Gastroesophageal sphincter (tissue), 3 donors: ENCODE results near the gene PICK1.

Source experiments
- EP300 ChIP-seq: sonication (generic); formaldehyde crosslinking; IDR thresholded peaks from one replicate; pipeline ENCODE4 v1.6.1; 2017; ENCODE audit warnings: antibody characterized with exemption, mild to moderate bottlenecking
- POLR2A ChIP-seq, 2 donors: fragments of 450-650 bp; IDR thresholded peaks; one replicate each; pipeline ENCODE4 v1.6.1; 2017; ENCODE audit warnings: antibody characterized with exemption in 2 of 2, mild to moderate bottlenecking in 2 of 2, moderate library complexity in 1 of 2
- POLR2AphosphoS5 ChIP-seq: sonication (generic); formaldehyde crosslinking; IDR thresholded peaks from one replicate; pipeline ENCODE4 v1.6.1; 2017; ENCODE audit warnings: antibody characterized with exemption
- TF ChIP-seq, protein P1 (sequence below), 4 experiments: fragments of 200-600 bp in 2 of 4; fragments of 450-650 bp in 2 of 4; sonication (generic) in 1 of 4; IDR thresholded peaks; one replicate each; pipeline ENCODE4 v1.5.1; 2017 to 2019; ENCODE audit warnings: antibody characterized with exemption in 4 of 4, mild to moderate bottlenecking in 2 of 4, moderate library complexity in 2 of 4

DNA sequence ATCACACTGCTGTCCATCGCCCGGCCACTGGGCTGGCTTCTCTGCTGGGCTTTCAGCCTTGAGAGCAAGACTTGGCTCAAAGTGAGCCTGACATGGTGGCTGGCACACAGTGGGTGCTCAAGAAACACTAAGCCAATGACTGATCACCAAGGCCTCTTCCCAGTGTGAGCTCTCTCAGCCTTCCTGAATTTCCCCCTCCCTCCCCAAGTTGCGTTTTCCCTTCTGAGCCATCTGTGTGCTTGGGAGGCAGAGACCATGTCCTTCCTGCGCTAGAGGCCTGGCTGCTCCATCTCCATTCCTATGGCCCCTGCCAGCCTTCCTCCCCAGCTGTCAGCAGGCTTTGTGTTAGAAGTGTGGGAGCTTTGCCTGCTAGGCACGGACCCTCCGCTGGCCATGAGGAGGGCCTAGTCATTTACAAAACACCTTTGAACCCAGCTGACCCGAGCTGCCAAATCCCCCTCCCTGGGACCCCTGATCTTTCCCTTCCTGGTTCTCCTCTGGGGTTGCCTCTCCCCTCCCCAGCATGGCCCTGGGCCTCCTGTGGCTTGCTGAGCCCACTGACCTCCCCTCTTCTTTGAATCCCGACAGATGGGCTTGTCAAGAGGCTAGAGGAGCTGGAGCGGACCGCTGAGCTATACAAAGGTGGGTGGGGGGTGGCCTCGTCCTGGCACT, 13.2 kb downstream of the PICK1 start:
- TF ChIP-seq, protein P1, sequence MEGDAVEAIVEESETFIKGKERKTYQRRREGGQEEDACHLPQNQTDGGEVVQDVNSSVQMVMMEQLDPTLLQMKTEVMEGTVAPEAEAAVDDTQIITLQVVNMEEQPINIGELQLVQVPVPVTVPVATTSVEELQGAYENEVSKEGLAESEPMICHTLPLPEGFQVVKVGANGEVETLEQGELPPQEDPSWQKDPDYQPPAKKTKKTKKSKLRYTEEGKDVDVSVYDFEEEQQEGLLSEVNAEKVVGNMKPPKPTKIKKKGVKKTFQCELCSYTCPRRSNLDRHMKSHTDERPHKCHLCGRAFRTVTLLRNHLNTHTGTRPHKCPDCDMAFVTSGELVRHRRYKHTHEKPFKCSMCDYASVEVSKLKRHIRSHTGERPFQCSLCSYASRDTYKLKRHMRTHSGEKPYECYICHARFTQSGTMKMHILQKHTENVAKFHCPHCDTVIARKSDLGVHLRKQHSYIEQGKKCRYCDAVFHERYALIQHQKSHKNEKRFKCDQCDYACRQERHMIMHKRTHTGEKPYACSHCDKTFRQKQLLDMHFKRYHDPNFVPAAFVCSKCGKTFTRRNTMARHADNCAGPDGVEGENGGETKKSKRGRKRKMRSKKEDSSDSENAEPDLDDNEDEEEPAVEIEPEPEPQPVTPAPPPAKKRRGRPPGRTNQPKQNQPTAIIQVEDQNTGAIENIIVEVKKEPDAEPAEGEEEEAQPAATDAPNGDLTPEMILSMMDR (IDR thresholded peaks at IDR 0.05): no peak
- no peak for TF ChIP-seq POLR2AphosphoS5
- TF ChIP-seq POLR2A (IDR thresholded peaks at IDR 0.05): no peak
- no peak for TF ChIP-seq EP300
